H1 (cell line): ENCODE data around the gene RAB31.

Source experiments
- CBX5 ChIP-seq: fragments of 300-800, 300-1000 bp; sonication (generic); IDR thresholded peaks from 2 replicates; pipeline ENCODE4 v1.7.1; 2016; ENCODE audit warnings: antibody characterized with exemption, low read length, low read depth
- CTCF ChIP-seq, 3 experiments: IDR thresholded peaks; 1 replicate in 2 of 3; 2 replicates in 1 of 3; pipeline versions ENCODE4 v1.5.1 to v1.6.1; 2011; ENCODE audit warnings: low read length in 3 of 3, mild to moderate bottlenecking in 3 of 3, inconsistent platforms in 2 of 3, low read depth in 1 of 3, moderate library complexity in 1 of 3; ENCODE audit not compliant: insufficient read depth in 1 of 3; ENCODE audit errors: control extremely low read depth in 1 of 3
- EZH2 ChIP-seq: fragments of 200-600 bp; sonication (generic); IDR thresholded peaks from 2 replicates; pipeline ENCODE4 v1.7.1; 2012; ENCODE audit warnings: low read depth, mild to moderate bottlenecking, moderate library complexity, low read length, inconsistent platforms; ENCODE audit not compliant: severe bottlenecking
- MAFK ChIP-seq: IDR thresholded peaks from 2 replicates; pipeline ENCODE4 v1.6.1; 2012; ENCODE audit warnings: low read depth, mild to moderate bottlenecking, improper control_type of control experiment, low read length
- MAX ChIP-seq: IDR thresholded peaks from 2 replicates; pipeline ENCODE4 v1.6.1; 2012; ENCODE audit warnings: inconsistent platforms
- PHF8 ChIP-seq: fragments of 200-600 bp; sonication (generic); conservative IDR thresholded peaks from 2 replicates; pipeline ENCODE4 v1.7.1; 2012; ENCODE audit warnings: low read depth, mild to moderate bottlenecking, inconsistent platforms, low read length, moderate library complexity
- POLR2A ChIP-seq, 2 experiments: IDR thresholded peaks; 1 replicate in 1 of 2; 2 replicates in 1 of 2; pipeline ENCODE4 v1.6.1; 2011; ENCODE audit warnings: low read depth in 2 of 2, low read length in 2 of 2, mild to moderate bottlenecking in 2 of 2; ENCODE audit errors: control extremely low read depth in 1 of 2
- SIN3A ChIP-seq, 2 experiments: IDR thresholded peaks in 1 of 2; conservative IDR thresholded peaks in 1 of 2; 2 replicates each; pipeline ENCODE4 v1.6.1; 2011 to 2012; ENCODE audit warnings: low read length in 2 of 2, improper control_type of control experiment in 1 of 2, low read depth in 1 of 2, mild to moderate bottlenecking in 1 of 2
- SP2 ChIP-seq: IDR thresholded peaks from 2 replicates; pipeline ENCODE4 v1.6.1; 2012; ENCODE audit warnings: mild to moderate bottlenecking, low read length, inconsistent platforms
- TCF12 ChIP-seq: IDR thresholded peaks from 2 replicates; pipeline ENCODE4 v1.6.1; 2011; ENCODE audit warnings: low read depth, mild to moderate bottlenecking, low read length
- USF2 ChIP-seq: IDR thresholded peaks from 2 replicates; pipeline ENCODE4 v1.6.1; 2011; ENCODE audit warnings: low read length, improper control_type of control experiment

- TF ChIP-seq USF2 (no peak), CTCF (IDR thresholded peaks at IDR 0.05; ENCODE audit: control extremely low read depth in 1 of 3, insufficient read depth in 1 of 3, low read depth in 1 of 3, low read length in 3 of 3) (no peak), SP2 (no peak), MAFK (no peak), PHF8 (no peak), POLR2A (IDR thresholded peaks at IDR 0.05; ENCODE audit: control extremely low read depth in 1 of 2, low read depth in 2 of 2, low read length in 2 of 2) (no peak), EZH2 (no peak), SIN3A (conservative IDR thresholded peaks at IDR 0.05 in 1 of 2, IDR thresholded peaks at IDR 0.05 in 1 of 2; ENCODE audit: low read depth in 1 of 2, low read length in 2 of 2) (no peak), TCF12 (no peak), MAX (no peak), CBX5 (no peak)
Observed at GRCh38 chr18:9861157-9861556, 153.1 kb downstream of the RAB31 start.
